H54 (cell line): Measurements from ENCODE around the gene ATP5F1A.
"Not testable (repeated sequence)": the region's sequence is repeated elsewhere in the genome, so short reads cannot be mapped to it uniquely, and the experiment has no call there.

Source experiments
- DNase-seq: peaks from one replicate; pipeline ENCODE4 v3.0.0; 2011; ENCODE audit warnings: low spot score, mixed read lengths; ENCODE audit not compliant: insufficient read length
- FAIRE-seq: peaks from 3 replicates; lab custom pipeline; 2011; peaks lifted over from hg19 to GRCh38; lab: Jason Lieb, UNC
- POLR2A ChIP-seq: IDR thresholded peaks from 2 replicates; pipeline ENCODE4 v1.6.1; 2011; ENCODE audit warnings: low read depth, mild to moderate bottlenecking, low read length

ATP5F1A gene

DNA sequence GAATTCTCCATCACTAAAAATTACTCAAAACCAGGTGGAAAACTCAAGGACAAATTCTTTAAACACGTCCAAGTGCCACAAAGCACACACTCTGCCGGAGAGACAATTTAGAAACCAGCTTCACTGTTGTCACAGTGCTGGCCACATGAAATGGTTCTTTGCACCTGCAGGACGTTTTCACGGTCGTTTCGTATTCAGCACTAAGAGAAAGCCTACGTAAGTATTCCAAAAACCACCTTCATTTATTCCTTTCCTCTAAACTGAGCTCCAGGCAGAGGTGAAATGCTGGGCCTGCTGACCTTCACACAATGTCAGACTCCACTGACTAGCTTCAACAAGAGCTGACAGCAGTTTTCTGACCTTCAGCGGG lies 680 bp downstream of the ATP5F1A start:
- TF ChIP-seq POLR2A = no peak
- FAIRE-seq = no peak
- no peak for DNase-seq

- FAIRE-seq = no peak
- no peak for DNase-seq
- no peak for TF ChIP-seq POLR2A
Measured at GRCh38 chr18:46096651-46097300, 1.3 kb downstream of the ATP5F1A start.

GRCh38 chr18:46095532-46095931 lies 2.6 kb downstream of the ATP5F1A start:
- FAIRE-seq (no peak), DNase-seq (no peak)
- TF ChIP-seq POLR2A = no peak

DNA sequence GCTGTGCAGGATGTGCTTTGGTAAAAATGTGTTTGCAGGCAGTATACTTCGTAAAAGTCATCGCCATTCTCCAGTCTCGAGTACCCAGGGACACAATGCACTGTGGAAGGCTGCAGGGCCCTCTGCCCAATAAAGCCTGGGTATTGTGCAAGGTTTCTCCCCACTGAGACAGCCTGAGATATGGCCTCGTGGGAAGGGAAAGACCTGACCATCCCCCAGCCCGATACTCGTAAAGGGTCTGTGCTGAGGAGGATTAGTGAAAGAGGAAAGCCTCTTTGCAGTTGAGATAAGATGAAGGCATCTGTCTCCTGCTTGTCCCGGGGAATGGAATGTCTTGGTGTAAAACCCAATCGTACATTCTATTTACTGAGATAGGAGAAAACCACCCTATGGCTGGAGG lies 9.6 kb downstream of the ATP5F1A start:
- not testable (repeated sequence) for DNase-seq, FAIRE-seq

DNA sequence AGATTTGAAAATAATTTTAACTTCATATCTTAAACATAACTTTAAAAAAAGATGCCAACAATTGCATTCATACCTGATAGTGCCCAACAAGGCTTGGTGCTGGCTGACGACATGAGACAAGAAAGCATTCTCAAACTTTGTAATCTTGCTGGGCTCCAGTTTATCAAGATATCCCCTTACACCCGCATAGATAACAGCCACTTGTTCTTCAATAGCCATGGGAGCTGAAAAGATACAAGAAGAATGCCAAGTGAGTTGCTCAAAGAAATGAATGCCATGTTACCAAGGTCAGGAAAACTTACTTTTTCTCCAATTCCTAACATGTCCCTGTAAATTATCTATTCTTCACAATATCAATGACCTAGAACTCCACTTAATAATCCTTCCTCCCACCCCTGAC lies 13.7 kb downstream of the ATP5F1A start:
- TF ChIP-seq POLR2A = no peak
- DNase-seq = no peak
- no peak for FAIRE-seq

GRCh38 chr18:46080156-46080555 lies 17.9 kb downstream of the ATP5F1A start:
- DNase-seq (no peak), FAIRE-seq (no peak)
- no peak for TF ChIP-seq POLR2A

DNA sequence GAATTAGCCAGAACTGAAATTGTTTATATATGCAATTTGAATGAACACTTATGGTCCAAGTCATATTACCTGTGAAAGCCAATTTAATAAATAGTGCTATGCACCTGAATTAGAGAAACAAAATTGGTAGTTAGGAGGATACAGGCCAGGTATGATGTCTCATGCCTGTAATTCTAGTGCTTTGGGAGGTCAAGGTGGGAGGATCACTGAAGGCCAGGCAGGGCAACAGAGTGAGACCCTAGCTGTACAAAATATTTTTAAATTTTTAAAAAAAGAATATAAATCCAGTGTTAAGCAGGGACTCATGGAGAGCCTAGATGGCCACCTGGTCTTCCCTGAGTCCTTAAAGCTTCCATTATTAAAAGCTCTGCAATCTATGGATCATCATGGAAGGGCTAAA lies 18.8 kb downstream of the ATP5F1A start:
- no peak for FAIRE-seq
- TF ChIP-seq POLR2A = no peak

DNA sequence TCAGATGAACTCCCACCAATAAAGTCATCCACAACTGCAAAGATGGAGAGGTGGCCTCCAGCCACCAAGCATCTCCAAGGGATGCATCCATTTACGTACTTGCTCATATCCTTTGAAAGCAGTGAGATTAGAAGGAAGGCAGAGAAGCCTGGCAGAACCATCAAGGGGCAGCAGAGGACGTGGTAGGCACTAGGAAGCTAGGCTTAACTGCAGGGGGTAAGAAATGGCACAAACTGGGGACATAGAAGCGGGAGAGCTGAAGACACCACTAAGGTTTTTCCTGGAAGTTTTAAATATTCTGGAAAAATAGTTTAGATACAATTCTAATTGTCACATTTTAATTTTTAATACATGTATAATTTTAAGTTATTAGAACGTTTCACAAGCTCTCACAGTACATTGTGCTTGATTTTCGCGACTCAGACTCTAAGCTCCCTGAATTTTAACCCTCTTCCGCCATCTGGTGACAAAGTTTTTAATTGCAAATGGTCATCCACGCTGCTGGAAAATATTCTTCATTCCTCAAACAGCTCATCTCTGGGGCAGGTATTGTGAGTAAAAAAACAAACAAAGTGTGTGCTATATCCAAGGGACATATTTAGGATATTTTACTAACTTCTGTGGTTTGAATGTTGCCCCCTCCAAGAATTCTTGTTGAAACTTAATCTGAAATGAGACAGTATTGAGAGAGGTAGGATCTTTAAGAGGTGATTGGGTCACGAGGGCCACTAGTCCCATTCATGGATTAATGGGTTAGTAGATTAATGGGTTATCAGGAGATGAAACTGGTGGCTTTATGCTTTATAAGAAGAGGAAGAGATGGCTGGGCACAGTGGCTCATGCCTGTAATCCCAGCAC lies 24.4 kb downstream of the ATP5F1A start:
- DNase-seq (no peak), FAIRE-seq (peak; percentile 43)
- TF ChIP-seq POLR2A = no peak

More for the DNA sequence above, 18.8 kb downstream of the ATP5F1A start:
- no peak for DNase-seq

DNA sequence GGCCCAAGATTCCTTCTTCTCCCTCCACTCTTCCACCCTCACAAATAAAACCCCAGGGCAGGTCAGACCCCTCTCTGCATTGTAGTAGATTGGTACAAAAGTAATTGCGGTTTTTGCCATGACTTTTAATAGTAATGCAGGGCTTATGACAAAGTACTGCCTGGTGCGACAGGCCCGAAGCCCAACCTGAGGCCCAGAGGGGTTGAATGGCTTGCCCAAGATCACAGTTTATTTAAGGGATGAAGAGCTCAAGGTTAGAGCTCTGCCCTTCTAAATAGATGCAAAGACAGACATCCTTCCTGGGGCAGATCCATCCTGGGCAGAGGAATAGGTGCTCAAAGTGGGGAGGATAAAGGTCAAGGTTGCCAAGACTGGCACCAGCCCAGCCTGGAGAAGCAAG lies 25.1 kb downstream of the ATP5F1A start:
- TF ChIP-seq POLR2A = no peak
- FAIRE-seq (no peak), DNase-seq (no peak)

DNA sequence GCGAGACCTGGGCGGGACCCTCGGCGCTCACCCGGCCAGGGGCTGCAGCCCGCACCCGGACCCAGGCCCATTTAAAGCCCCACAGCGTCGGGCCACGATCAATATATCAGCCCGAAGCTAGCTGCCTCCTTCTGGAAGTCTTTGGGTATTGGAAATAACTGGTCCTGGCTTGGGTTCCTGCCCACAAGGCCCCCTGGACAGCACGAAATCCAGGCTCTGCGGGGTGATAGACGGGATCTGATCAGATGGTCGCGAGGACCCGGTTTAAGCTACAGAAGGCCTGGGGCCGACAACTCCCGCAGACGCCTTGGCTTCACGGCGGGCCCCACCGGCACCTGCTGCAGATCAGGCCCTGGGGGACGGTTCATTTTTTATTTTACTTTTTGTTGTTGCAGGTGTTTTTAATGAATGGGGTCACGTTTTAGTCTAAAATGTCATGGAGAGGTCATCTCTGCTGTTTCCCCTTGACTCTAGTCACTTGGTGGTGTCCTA lies 25.7 kb downstream of the ATP5F1A start:
- no peak for FAIRE-seq
- no peak for DNase-seq
- TF ChIP-seq POLR2A = no peak

- peak; percentile 33; the same call in 1 of the 2 replicates for TF ChIP-seq POLR2A
- FAIRE-seq (no peak), DNase-seq (peak; percentile 48)
Measured at GRCh38 chr18:46071653-46072375, 26.3 kb downstream of the ATP5F1A start, which contains the start of gene PSTPIP2. PSTPIP2 (minus strand) TSS chr18:46072260; CDS start chr18:46072188, 72 bp downstream.

DNA sequence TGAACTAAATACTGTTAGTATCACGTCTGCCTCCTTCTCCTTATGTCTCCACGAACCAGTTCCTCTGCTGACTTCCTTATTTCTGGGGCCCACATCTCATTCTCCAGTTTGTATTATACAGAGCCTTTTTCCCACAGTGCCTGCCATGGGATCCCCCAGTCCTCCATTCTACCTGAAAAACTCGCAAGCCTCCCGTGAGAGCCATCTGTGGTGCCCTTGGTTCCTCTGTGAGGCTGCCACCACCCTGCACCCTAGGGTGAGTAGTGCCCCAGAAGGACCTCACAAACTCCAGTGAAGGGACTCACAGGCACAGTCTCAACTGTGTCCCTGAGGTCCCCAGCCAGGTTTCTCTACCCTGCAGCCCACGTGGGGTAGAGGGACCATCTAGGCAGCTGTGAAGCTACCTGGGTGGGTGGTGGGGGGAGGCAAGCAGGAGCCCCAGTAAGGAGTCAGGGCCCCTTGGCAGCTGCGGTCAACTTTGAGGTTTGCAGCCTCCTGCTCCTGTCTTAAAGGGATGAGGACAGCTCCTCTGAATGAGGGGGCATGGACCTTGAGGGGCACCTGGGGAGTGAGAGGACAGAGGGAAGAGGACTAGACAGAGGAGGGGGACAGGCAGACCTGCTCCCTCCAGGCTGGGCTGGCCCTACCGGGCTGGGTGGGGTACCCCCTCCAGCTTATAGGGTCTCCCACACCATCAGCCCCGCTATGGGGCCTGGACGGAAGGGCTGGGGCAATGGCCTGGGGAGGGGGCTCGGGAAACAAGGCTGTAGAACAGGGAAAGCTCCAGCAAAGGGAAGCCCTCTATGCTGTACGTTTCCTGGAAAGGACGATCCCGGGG lies 27.1 kb downstream of the ATP5F1A start:
- no peak for DNase-seq
- FAIRE-seq = no peak
- TF ChIP-seq POLR2A = no peak

GRCh38 chr18:46070232-46070631 lies 27.9 kb downstream of the ATP5F1A start:
- FAIRE-seq (no peak), DNase-seq (no peak)
- TF ChIP-seq POLR2A = no peak
